Body of pancreas (tissue), 4 donors: ENCODE data around the gene OGFOD3. TPM values are rescaled to one million over a fixed set of nuclear protein-coding genes. Genes with fewer than 3 reads are reported as not detected.
"Not testable (repeated sequence)": the region's sequence is repeated elsewhere in the genome, so short reads cannot be mapped to it uniquely, and the experiment has no call there.

Experiments
- ATAC-seq: fragments of 150-250 bp; one replicate; pipeline ENCODE4 v1.9.1; 2016
- DNase-seq, 4 donors: peaks; one replicate each; pipeline ENCODE4 v3.0.0-alpha.2; 2019
- H3K27ac ChIP-seq, 4 donors: fragments of 200-600 bp; sonication (generic); 1 replicate in 3 of 4; 2 replicates in 1 of 4; pipeline versions ENCODE4 v1.5.1 to v1.6.1; 2016 to 2019; ENCODE audit warnings: mild to moderate bottlenecking in 1 of 4, mixed read lengths in 1 of 4, moderate library complexity in 1 of 4
- H3K27me3 ChIP-seq, 2 donors: fragments of 200-600 bp; sonication (generic); one replicate each; pipeline ENCODE4 v1.6.0; 2016; ENCODE audit warnings: mild to moderate bottlenecking in 1 of 2
- H3K36me3 ChIP-seq, 2 donors: fragments of 200-600 bp; sonication (generic); replicated peaks in 1 of 2; 2 replicates each; pipeline ENCODE4 v1.5.1; 2016; ENCODE audit warnings: low read depth in 2 of 2; ENCODE audit not compliant: insufficient read depth in 1 of 2
- H3K4me1 ChIP-seq: fragments of 200-600 bp; sonication (generic); one replicate; pipeline ENCODE4 v1.6.0; 2016
- H3K4me3 ChIP-seq, 2 donors: fragments of 200-600 bp; sonication (generic); 1 replicate in 1 of 2; 2 replicates in 1 of 2; pipeline ENCODE4 v1.5.1; 2016 to 2019
- H3K9me3 ChIP-seq, 3 donors: fragments of 200-600 bp; sonication (generic); 1 replicate in 2 of 3; 2 replicates in 1 of 3; pipeline ENCODE4 v1.5.1; 2016
- POLR2A ChIP-seq, 3 donors: fragments of 450-650 bp; IDR thresholded peaks; one replicate each; pipeline ENCODE4 v1.6.1; 2016; ENCODE audit warnings: antibody characterized with exemption in 3 of 3, mild to moderate bottlenecking in 2 of 3
- WGBS, 2 donors: methylation state at CpG; one replicate each; pipeline ENCODE4 v1.1.5; 2017; 5-methylcytosine and 5-hydroxymethylcytosine counted together
- intact Hi-C: fragments of 100-400 bp; cut with DNase I; formaldehyde crosslinking; loops from one replicate; pipeline ENCODE4 v1.15.1; 2023
- total RNA-seq, 2 donors: library from RNA; depleted of rRNA; stranded (reverse); fragments of >200 nt; gene quantifications; one replicate each; pipeline ENCODE4 v1.1.0, GENCODE V29; 2016
- TF ChIP-seq, protein P1 (sequence below), 7 experiments: fragments of 450-650 bp in 4 of 7; fragments of 200-600 bp in 3 of 7; sonication (generic) in 3 of 7; IDR thresholded peaks; one replicate each; pipeline ENCODE4 v1.5.1; 2016 to 2019; ENCODE audit warnings: antibody characterized with exemption in 7 of 7

Gene OGFOD3
- total RNA-seq, 2 donors from 2014 or later = 16.8 to 40.0 TPM

GRCh38 chr17:82380860-82381702, 37.3 kb downstream of the OGFOD3 start:
- DNase-seq = no peak
- intact Hi-C loops = no loop called here
- Histone ChIP-seq H3K27ac (no peak overlapping the region), H3K4me3 (no peak overlapping the region), H3K4me1 (peaks cover 25% of the 10 kb centered on the region), H3K27me3 (no peaks in the 10 kb centered on the region), H3K9me3 (no peaks in the 10 kb centered on the region), H3K36me3 (no peaks in the 10 kb centered on the region)
- 50 to 53% methylated on average over 23 of the region's 23 CpGs for WGBS, 2 donors
- no peak for ATAC-seq
- no peak for TF ChIP-seq POLR2A (IDR thresholded peaks at IDR 0.05)
- TF ChIP-seq, protein P1, sequence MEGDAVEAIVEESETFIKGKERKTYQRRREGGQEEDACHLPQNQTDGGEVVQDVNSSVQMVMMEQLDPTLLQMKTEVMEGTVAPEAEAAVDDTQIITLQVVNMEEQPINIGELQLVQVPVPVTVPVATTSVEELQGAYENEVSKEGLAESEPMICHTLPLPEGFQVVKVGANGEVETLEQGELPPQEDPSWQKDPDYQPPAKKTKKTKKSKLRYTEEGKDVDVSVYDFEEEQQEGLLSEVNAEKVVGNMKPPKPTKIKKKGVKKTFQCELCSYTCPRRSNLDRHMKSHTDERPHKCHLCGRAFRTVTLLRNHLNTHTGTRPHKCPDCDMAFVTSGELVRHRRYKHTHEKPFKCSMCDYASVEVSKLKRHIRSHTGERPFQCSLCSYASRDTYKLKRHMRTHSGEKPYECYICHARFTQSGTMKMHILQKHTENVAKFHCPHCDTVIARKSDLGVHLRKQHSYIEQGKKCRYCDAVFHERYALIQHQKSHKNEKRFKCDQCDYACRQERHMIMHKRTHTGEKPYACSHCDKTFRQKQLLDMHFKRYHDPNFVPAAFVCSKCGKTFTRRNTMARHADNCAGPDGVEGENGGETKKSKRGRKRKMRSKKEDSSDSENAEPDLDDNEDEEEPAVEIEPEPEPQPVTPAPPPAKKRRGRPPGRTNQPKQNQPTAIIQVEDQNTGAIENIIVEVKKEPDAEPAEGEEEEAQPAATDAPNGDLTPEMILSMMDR (IDR thresholded peaks at IDR 0.05) = no peak

DNA sequence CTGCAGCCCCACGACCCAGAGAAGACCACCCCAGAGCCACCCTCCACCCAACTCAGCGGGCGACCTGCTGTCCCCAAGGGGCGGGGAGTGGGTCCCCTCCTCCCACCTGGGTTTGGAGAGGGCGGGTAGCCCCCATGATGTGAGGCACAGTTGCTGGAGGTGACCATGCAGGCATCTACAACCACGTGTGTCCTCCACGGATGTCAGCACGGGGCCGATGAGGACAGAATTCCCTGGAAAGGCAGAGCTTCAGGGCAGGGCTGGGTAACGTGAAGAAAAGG, 39.7 kb downstream of the OGFOD3 start:
- H3K4me1 ChIP-seq = peaks cover 4% of the 10 kb centered on the region
- no peaks in the 10 kb centered on the region for H3K36me3 ChIP-seq
- intact Hi-C loops = no loop called here
- ATAC-seq (no peak), DNase-seq (no peak)
- H3K9me3 ChIP-seq = no peaks in the 10 kb centered on the region
- no peak overlapping the region for H3K27ac ChIP-seq
- WGBS, 2 donors = 49 to 61% methylated on average over 8 to 10 of the region's 10 CpGs
- H3K27me3 ChIP-seq = peaks cover 0 to 8% of the 10 kb centered on the region in 2 donors
- TF ChIP-seq POLR2A (IDR thresholded peaks at IDR 0.05) = no peak
- TF ChIP-seq, protein P1 (IDR thresholded peaks at IDR 0.05) = no peak
- H3K4me3 ChIP-seq = no peak overlapping the region

GRCh38 chr17:82377924-82378740, 40.3 kb downstream of the OGFOD3 start:
- 74 to 76% methylated on average over 30 to 31 of the region's 31 CpGs for WGBS, 2 donors
- TF ChIP-seq, protein P1 (IDR thresholded peaks at IDR 0.05) = no peak
- TF ChIP-seq POLR2A (IDR thresholded peaks at IDR 0.05) = no peak
- H3K36me3 ChIP-seq = no peaks in the 10 kb centered on the region
- no peak for DNase-seq
- no peaks in the 10 kb centered on the region for H3K9me3 ChIP-seq
- peaks cover 0 to 8% of the 10 kb centered on the region in 2 donors for H3K27me3 ChIP-seq
- H3K4me3 ChIP-seq = no peak overlapping the region
- intact Hi-C loops = no loop called here
- H3K4me1 ChIP-seq = no peaks in the 10 kb centered on the region
- no peak for ATAC-seq
- H3K27ac ChIP-seq = no peak overlapping the region

DNA sequence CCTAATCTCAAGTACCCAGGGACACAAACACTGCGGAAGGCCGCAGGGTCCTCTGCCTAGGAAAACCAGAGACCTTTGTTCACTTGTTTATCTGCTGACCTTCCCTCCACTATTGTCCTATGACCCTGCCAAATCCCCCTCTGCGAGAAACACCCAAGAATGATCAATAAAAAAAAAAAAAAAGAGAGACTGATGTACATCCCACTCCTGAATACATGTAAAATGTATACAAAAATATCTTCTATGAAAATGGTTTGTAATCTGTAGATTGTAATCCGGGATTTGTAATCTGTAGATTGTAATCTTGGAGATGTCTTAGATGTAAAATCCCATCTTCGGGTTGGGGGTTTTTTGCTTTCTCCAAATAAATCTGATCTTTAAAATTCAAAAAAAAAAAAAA, 41.1 kb downstream of the OGFOD3 start:
- ATAC-seq, intact Hi-C loops, H3K36me3 ChIP-seq, DNase-seq, H3K27me3 ChIP-seq, H3K27ac ChIP-seq, H3K4me1 ChIP-seq, H3K4me3 ChIP-seq, H3K9me3 ChIP-seq: not testable (repeated sequence)
- WGBS, 2 donors = 37 to 61% methylated on average over 4 to 5 of the region's 5 CpGs

- TF ChIP-seq, protein P1 (IDR thresholded peaks at IDR 0.05) = no peak
- TF ChIP-seq POLR2A (IDR thresholded peaks at IDR 0.05) = no peak
- Histone ChIP-seq H3K4me1 (peaks cover 19% of the 10 kb centered on the region), H3K36me3 (no peaks in the 10 kb centered on the region), H3K27me3 (peaks cover 6 to 13% of the 10 kb centered on the region in 2 donors), H3K9me3 (no peaks in the 10 kb centered on the region), H3K4me3 (no peak overlapping the region), H3K27ac (no peak overlapping the region)
- intact Hi-C loops = no loop called here
- DNase-seq (no peak), ATAC-seq (no peak)
- 74 to 75% methylated on average over 2 to 16 of the region's 16 CpGs for WGBS, 2 donors
Observed at GRCh38 chr17:82376042-82376730, 42.2 kb downstream of the OGFOD3 start.
